ENCODE data around the gene ICAM5. TPM values are rescaled to one million over a fixed set of nuclear protein-coding genes. Genes with fewer than 3 reads are reported as not detected.

ICAM5 gene
- total RNA-seq, 1 experiment from 2014 or later, result 2.0 TPM

DNA sequence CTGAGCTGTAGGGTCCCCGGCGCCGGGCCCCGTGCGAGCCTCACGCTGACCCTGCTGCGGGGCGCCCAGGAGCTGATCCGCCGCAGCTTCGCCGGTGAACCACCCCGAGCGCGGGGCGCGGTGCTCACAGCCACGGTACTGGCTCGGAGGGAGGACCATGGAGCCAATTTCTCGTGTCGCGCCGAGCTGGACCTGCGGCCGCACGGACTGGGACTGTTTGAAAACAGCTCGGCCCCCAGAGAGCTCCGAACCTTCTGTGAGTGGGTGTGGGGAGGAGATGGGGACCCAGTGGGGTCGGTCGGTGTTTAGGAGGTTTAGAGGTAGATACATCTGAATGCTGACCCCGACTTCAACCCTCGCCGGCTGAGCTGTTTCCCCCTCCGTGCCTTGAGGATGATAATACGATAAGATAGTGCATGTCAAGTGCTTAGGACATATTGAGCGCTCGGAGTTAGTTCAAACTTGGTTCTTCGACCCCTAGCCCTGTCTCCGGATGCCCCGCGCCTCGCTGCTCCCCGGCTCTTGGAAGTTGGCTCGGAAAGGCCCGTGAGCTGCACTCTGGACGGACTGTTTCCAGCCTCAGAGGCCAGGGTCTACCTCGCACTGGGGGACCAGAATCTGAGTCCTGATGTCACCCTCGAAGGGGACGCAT, 1.9 kb downstream of the ICAM5 start:
- Histone ChIP-seq H3K27ac (ENCODE audit: low read length) (no peak overlapping the region), H3F3A (ENCODE audit: low read length, unreplicated experiment) (no peaks in the 10 kb centered on the region), H3K9me2 (replicated peaks; ENCODE audit: low read length) (no peaks in the 10 kb centered on the region), H3K79me2 (ENCODE audit: low read length) (no peaks in the 10 kb centered on the region), H3K4me3 (ENCODE audit: low read length) (peak overlapping the region; percentile 69), H3K4me2 (ENCODE audit: low read length) (peak overlapping the region; percentile 95), H3K9ac (ENCODE audit: low read length) (no peak overlapping the region), H3K9me3 (ENCODE audit: low read length) (no peaks in the 10 kb centered on the region), H3K36me3 (ENCODE audit: low read depth, low read length) (no peaks in the 10 kb centered on the region), H4K20me1 (ENCODE audit: low read length) (no peaks in the 10 kb centered on the region), H3K27me3 (ENCODE audit: low read length) (peaks cover 19% of the 10 kb centered on the region; the same call in 1 of the 2 replicates), H2AFZ (ENCODE audit: low read length) (peak overlapping the region; percentile 80), H3K4me1 (ENCODE audit: insufficient read depth, low read length) (peaks cover 29% of the 10 kb centered on the region)
- TSS peak; percentile 35 for BruUV-seq (replicated peaks)
- ChIA-PET POLR2A (ENCODE audit: unreplicated experiment) (interaction anchor here (0.6 to 0.7 kb wide), 2 partner anchors 21 to 89 kb away, joined by 6 read pairs; partner anchors contain the start of genes ICAM1 and TYK2), CTCF (interaction anchor here (0.8 to 2.1 kb wide), 4 partner anchors 22 to 99 kb away, joined by 3 to 12 read pairs (median 4); partner anchors contain the start of gene ICAM1)
- TF ChIP-seq, protein P1, sequence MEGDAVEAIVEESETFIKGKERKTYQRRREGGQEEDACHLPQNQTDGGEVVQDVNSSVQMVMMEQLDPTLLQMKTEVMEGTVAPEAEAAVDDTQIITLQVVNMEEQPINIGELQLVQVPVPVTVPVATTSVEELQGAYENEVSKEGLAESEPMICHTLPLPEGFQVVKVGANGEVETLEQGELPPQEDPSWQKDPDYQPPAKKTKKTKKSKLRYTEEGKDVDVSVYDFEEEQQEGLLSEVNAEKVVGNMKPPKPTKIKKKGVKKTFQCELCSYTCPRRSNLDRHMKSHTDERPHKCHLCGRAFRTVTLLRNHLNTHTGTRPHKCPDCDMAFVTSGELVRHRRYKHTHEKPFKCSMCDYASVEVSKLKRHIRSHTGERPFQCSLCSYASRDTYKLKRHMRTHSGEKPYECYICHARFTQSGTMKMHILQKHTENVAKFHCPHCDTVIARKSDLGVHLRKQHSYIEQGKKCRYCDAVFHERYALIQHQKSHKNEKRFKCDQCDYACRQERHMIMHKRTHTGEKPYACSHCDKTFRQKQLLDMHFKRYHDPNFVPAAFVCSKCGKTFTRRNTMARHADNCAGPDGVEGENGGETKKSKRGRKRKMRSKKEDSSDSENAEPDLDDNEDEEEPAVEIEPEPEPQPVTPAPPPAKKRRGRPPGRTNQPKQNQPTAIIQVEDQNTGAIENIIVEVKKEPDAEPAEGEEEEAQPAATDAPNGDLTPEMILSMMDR (conservative IDR thresholded peaks at IDR 0.05; ENCODE audit: low read depth, low read length), result no peak
- TF ChIP-seq EZH2phosphoT487 (IDR thresholded peaks at IDR 0.05; ENCODE audit: borderline replicate concordance, low read length) (no peak), EZH2 (IDR thresholded peaks at IDR 0.05; ENCODE audit: low read length, unreplicated experiment) (no peak)
- intact Hi-C loops (cut with micrococcal nuclease), result no loop called here
- DNase-seq (no peak), ATAC-seq (peak; percentile 19)

DNA sequence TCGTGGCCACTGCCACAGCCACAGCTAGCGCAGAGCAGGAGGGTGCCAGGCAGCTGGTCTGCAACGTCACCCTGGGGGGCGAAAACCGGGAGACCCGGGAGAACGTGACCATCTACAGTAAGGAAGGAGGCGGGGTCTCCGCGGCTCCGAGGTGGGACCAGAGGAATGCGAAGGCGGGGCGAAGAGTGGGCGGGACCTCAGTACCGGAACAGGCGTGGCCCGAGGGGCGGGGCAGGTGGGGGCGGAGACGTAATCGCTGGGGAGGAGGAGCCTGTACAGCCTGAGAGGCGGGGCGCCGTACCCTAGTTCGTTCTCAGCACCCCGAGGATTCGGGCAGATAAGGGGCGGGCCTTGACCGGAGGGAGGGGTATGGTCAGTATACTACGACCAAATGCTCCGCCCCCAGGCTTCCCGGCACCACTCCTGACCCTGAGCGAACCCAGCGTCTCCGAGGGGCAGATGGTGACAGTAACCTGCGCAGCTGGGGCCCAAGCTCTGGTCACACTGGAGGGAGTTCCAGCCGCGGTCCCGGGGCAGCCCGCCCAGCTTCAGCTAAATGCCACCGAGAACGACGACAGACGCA, 2.5 kb downstream of the ICAM5 start:
- intact Hi-C loops (cut with micrococcal nuclease), result no loop called here
- ChIA-PET CTCF (interaction anchor here (2.1 kb wide), 1 partner anchor 22 kb away, joined by 12 read pairs; the partner anchor contains the start of gene ICAM1), POLR2A (ENCODE audit: unreplicated experiment) (interaction anchor here (0.7 kb wide), 1 partner anchor 22 kb away, joined by 6 read pairs; the partner anchor contains the start of gene ICAM1)
- BruUV-seq (replicated peaks), result no TSS peak
- Histone ChIP-seq H3K79me2 (ENCODE audit: low read length) (no peaks in the 10 kb centered on the region), H3K27me3 (ENCODE audit: low read length) (peaks cover 19% of the 10 kb centered on the region; the same call in 1 of the 2 replicates), H3K9ac (ENCODE audit: low read length) (no peak overlapping the region), H3K4me2 (ENCODE audit: low read length) (peak overlapping the region; percentile 95), H3F3A (ENCODE audit: low read length, unreplicated experiment) (no peaks in the 10 kb centered on the region), H3K9me3 (ENCODE audit: low read length) (no peaks in the 10 kb centered on the region), H3K9me2 (replicated peaks; ENCODE audit: low read length) (no peaks in the 10 kb centered on the region), H3K36me3 (ENCODE audit: low read depth, low read length) (no peaks in the 10 kb centered on the region), H2AFZ (ENCODE audit: low read length) (peak overlapping the region; percentile 80), H3K4me1 (ENCODE audit: insufficient read depth, low read length) (peaks cover 29% of the 10 kb centered on the region), H3K4me3 (ENCODE audit: low read length) (peak overlapping the region; percentile 69), H4K20me1 (ENCODE audit: low read length) (no peaks in the 10 kb centered on the region), H3K27ac (ENCODE audit: low read length) (no peak overlapping the region)
- peak; percentile 49 for ATAC-seq
- TF ChIP-seq, protein P1 (conservative IDR thresholded peaks at IDR 0.05; ENCODE audit: low read depth, low read length), result no peak
- no peak for TF ChIP-seq EZH2 (IDR thresholded peaks at IDR 0.05; ENCODE audit: low read length, unreplicated experiment)
- no peak for TF ChIP-seq EZH2phosphoT487 (IDR thresholded peaks at IDR 0.05; ENCODE audit: borderline replicate concordance, low read length)
- peak; percentile 83 for DNase-seq

Data from PC-3 (cell line).